ENCODE data around the gene UBE3C. TPM values are rescaled to one million over a fixed set of nuclear protein-coding genes. Genes with fewer than 3 reads are reported as not detected.

Gene UBE3C
- total and polyA plus RNA-seq, 2 of the 13 experiments (the other 11 are each of a cell fraction or from before 2014, with no cell fraction given), result 27.0 to 48.2 TPM

DNA sequence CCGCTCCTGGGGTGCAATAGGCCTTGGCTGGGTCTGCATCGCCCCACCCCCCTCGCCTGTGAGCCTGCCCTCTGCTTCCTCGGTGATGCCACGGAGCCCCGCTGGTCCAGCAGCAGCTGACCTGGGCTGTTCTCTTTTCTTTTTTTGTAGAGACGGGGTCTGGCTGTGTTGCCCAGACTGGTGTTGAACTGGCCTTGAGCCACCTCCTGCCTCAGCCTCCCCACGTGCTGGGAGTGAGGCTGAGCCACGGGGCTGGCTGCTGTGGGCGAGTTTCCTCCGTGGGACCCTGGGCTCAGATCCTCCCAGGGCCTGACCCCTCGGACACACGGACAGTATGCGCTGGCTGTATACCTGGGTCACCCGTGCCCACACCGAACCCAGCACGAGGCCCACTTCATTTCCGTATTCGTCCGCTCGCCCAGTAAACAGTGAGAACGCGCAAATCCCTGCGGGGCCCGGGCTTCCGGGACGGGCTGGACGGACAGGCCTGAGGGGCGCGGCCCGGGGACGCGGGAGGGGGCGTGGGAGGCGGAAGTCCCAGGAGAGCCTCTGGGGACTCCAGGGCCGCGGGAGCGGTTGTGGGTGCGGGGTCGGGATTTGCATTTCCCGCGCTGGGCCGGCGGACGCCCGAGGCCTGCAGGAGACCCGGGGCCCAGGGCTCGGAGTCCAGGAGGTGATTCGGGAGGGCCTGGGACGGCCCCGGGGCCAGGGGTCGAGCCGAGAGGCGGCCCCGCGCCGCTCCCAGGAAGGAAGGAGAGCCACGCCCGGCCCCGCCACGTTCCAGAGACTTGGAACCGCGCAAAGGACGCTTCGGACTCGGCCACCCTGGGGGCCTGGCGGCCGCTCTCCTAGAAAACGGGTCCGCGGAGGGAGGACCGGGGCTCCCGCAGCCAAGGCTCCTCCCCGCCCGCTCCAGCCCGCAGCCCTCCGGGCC lies 140.3 kb downstream of the UBE3C start (continued):
- TF ChIP-seq ZNF343 (CRISPR knock-in tag; IDR thresholded peaks at IDR 0.05) (no peak), NR2C2 (CRISPR knock-in tag; IDR thresholded peaks at IDR 0.05; ENCODE audit: borderline replicate concordance) (no peak; the same call in 1 of the 2 replicates), ZNF350 (CRISPR knock-in tag; IDR thresholded peaks at IDR 0.05; ENCODE audit: borderline replicate concordance, low read depth) (peak; percentile 15; the same call in 1 of the 2 replicates), KAT8 (CRISPR knock-in tag; IDR thresholded peaks at IDR 0.05) (peak; percentile 62; the same call in 1 of the 2 replicates), PHF5A (CRISPR knock-in tag; IDR thresholded peaks at IDR 0.05; ENCODE audit: low read depth, unreplicated experiment) (no peak), MTA3 (CRISPR knock-in tag; IDR thresholded peaks at IDR 0.05) (no peak), SP5 (CRISPR knock-in tag; IDR thresholded peaks at IDR 0.05; ENCODE audit: borderline replicate concordance, low read depth) (0 out of 2 replicates have a peak, but pooled peaks have one; percentile 23), MAFK (conservative IDR thresholded peaks at IDR 0.05 in 1 of 2, IDR thresholded peaks at IDR 0.05 in 1 of 2; ENCODE audit: low read length in 2 of 2) (no peak), AHR (CRISPR knock-in tag; IDR thresholded peaks at IDR 0.05) (no peak), ONECUT2 (CRISPR knock-in tag; IDR thresholded peaks at IDR 0.05) (no peak), ZNF557 (CRISPR knock-in tag; IDR thresholded peaks at IDR 0.05) (no peak), ZNF331 (CRISPR knock-in tag; IDR thresholded peaks at IDR 0.05) (no peak), ZNF24 (IDR thresholded peaks at IDR 0.05) (no peak)
- TF ChIP-seq, protein P1, sequence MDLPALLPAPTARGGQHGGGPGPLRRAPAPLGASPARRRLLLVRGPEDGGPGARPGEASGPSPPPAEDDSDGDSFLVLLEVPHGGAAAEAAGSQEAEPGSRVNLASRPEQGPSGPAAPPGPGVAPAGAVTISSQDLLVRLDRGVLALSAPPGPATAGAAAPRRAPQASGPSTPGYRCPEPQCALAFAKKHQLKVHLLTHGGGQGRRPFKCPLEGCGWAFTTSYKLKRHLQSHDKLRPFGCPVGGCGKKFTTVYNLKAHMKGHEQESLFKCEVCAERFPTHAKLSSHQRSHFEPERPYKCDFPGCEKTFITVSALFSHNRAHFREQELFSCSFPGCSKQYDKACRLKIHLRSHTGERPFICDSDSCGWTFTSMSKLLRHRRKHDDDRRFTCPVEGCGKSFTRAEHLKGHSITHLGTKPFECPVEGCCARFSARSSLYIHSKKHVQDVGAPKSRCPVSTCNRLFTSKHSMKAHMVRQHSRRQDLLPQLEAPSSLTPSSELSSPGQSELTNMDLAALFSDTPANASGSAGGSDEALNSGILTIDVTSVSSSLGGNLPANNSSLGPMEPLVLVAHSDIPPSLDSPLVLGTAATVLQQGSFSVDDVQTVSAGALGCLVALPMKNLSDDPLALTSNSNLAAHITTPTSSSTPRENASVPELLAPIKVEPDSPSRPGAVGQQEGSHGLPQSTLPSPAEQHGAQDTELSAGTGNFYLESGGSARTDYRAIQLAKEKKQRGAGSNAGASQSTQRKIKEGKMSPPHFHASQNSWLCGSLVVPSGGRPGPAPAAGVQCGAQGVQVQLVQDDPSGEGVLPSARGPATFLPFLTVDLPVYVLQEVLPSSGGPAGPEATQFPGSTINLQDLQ (CRISPR knock-in tag; IDR thresholded peaks at IDR 0.05), result no peak
- TF ChIP-seq, protein P2, sequence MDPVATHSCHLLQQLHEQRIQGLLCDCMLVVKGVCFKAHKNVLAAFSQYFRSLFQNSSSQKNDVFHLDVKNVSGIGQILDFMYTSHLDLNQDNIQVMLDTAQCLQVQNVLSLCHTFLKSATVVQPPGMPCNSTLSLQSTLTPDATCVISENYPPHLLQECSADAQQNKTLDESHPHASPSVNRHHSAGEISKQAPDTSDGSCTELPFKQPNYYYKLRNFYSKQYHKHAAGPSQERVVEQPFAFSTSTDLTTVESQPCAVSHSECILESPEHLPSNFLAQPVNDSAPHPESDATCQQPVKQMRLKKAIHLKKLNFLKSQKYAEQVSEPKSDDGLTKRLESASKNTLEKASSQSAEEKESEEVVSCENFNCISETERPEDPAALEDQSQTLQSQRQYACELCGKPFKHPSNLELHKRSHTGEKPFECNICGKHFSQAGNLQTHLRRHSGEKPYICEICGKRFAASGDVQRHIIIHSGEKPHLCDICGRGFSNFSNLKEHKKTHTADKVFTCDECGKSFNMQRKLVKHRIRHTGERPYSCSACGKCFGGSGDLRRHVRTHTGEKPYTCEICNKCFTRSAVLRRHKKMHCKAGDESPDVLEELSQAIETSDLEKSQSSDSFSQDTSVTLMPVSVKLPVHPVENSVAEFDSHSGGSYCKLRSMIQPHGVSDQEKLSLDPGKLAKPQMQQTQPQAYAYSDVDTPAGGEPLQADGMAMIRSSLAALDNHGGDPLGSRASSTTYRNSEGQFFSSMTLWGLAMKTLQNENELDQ (CRISPR knock-in tag; IDR thresholded peaks at IDR 0.05; ENCODE audit: borderline replicate concordance), result no peak
- TF ChIP-seq, protein P3, sequence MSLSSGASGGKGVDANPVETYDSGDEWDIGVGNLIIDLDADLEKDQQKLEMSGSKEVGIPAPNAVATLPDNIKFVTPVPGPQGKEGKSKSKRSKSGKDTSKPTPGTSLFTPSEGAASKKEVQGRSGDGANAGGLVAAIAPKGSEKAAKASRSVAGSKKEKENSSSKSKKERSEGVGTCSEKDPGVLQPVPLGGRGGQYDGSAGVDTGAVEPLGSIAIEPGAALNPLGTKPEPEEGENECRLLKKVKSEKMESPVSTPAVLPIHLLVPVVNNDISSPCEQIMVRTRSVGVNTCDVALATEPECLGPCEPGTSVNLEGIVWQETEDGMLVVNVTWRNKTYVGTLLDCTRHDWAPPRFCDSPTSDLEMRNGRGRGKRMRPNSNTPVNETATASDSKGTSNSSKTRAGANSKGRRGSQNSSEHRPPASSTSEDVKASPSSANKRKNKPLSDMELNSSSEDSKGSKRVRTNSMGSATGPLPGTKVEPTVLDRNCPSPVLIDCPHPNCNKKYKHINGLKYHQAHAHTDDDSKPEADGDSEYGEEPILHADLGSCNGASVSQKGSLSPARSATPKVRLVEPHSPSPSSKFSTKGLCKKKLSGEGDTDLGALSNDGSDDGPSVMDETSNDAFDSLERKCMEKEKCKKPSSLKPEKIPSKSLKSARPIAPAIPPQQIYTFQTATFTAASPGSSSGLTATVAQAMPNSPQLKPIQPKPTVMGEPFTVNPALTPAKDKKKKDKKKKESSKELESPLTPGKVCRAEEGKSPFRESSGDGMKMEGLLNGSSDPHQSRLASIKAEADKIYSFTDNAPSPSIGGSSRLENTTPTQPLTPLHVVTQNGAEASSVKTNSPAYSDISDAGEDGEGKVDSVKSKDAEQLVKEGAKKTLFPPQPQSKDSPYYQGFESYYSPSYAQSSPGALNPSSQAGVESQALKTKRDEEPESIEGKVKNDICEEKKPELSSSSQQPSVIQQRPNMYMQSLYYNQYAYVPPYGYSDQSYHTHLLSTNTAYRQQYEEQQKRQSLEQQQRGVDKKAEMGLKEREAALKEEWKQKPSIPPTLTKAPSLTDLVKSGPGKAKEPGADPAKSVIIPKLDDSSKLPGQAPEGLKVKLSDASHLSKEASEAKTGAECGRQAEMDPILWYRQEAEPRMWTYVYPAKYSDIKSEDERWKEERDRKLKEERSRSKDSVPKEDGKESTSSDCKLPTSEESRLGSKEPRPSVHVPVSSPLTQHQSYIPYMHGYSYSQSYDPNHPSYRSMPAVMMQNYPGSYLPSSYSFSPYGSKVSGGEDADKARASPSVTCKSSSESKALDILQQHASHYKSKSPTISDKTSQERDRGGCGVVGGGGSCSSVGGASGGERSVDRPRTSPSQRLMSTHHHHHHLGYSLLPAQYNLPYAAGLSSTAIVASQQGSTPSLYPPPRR (CRISPR knock-in tag; IDR thresholded peaks at IDR 0.05; ENCODE audit: borderline replicate concordance), result no peak
- TF ChIP-seq, protein P4, sequence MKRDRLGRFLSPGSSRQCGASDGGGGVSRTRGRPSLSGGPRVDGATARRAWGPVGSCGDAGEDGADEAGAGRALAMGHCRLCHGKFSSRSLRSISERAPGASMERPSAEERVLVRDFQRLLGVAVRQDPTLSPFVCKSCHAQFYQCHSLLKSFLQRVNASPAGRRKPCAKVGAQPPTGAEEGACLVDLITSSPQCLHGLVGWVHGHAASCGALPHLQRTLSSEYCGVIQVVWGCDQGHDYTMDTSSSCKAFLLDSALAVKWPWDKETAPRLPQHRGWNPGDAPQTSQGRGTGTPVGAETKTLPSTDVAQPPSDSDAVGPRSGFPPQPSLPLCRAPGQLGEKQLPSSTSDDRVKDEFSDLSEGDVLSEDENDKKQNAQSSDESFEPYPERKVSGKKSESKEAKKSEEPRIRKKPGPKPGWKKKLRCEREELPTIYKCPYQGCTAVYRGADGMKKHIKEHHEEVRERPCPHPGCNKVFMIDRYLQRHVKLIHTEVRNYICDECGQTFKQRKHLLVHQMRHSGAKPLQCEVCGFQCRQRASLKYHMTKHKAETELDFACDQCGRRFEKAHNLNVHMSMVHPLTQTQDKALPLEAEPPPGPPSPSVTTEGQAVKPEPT (CRISPR knock-in tag; IDR thresholded peaks at IDR 0.05; ENCODE audit: low read depth), result 0 out of 2 replicates have a peak, but pooled peaks have one; percentile 70

Measured in HepG2 (cell line).